Epithelial cell of esophagus (primary cell): Measurements from ENCODE around the gene MRPL22.
A peak's percentile ranks its signal among the peaks of the same experiment; 100 is the strongest.

Experiments
- DNase-seq: peaks from one replicate; pipeline ENCODE4 v3.0.0; 2010; ENCODE audit warnings: low read depth
- H3K4me3 ChIP-seq: 2 replicates; pipeline ENCODE4 v1.5.1; 2011; ENCODE audit warnings: mild to moderate bottlenecking, low read length, control low read depth
- TF ChIP-seq, protein P1 (sequence below): IDR thresholded peaks from 2 replicates; pipeline ENCODE4 v1.5.1; 2011; ENCODE audit warnings: low read depth, mild to moderate bottlenecking, low read length, control low read depth, inconsistent platforms; ENCODE audit not compliant: insufficient read depth; ENCODE audit errors: missing control alignments

Gene MRPL22

DNA sequence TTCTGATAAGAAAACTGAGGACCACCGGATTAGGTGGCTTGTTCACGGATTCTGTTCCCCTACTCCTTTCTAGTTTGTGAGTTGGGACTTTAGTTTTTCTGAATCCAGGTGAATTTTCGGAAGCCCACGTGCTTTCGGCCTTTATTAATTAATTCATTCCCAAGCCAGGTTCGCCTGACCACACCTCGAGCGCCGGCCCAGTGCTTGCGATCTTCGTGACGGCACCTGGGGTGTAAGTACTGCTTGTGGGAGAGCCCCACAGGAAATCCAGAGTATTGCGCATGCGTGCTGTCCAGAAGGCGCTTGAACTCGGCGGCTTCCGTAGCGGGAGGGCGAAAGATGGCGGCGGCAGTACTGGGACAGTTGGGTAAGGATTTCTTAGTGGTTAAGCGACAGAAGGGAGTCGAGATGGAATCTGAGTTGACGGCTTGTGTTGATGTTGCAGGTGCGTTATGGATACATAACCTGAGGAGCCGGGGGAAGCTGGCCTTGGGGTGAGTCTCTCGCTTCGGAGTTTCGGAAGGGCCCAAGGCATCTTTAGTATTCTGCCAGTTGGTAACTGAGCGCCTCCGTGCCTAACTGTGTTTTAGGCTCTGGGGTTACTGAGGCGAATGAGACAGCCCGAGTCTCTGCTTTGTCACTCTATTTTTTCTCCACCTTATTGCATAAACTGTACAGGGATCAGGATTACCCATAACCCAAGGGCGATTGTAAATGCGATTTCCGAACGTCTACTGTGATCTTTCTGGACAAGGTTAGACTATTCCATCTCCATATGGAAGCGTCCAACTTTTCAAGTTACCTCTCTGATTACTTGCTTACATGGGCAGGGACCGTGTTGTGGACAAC is at the start of gene MRPL22:
TSS of gene MRPL22 (plus strand) at position 302 of the 849 bp plus-strand sequence. CDS start at position 340, 38 bp downstream.
- TF ChIP-seq, protein P1, sequence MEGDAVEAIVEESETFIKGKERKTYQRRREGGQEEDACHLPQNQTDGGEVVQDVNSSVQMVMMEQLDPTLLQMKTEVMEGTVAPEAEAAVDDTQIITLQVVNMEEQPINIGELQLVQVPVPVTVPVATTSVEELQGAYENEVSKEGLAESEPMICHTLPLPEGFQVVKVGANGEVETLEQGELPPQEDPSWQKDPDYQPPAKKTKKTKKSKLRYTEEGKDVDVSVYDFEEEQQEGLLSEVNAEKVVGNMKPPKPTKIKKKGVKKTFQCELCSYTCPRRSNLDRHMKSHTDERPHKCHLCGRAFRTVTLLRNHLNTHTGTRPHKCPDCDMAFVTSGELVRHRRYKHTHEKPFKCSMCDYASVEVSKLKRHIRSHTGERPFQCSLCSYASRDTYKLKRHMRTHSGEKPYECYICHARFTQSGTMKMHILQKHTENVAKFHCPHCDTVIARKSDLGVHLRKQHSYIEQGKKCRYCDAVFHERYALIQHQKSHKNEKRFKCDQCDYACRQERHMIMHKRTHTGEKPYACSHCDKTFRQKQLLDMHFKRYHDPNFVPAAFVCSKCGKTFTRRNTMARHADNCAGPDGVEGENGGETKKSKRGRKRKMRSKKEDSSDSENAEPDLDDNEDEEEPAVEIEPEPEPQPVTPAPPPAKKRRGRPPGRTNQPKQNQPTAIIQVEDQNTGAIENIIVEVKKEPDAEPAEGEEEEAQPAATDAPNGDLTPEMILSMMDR: no peak
- DNase-seq: peak; percentile 97
- peak within 1 kb of the TSS; percentile 96 for H3K4me3 ChIP-seq

GRCh38 chr5:154892369-154892771 is 48.5 kb upstream of the MRPL22 start:
- TF ChIP-seq, protein P1: no peak
- DNase-seq: peak; percentile 7
- no peak overlapping the region for H3K4me3 ChIP-seq

GRCh38 chr5:154893381-154893780 is 47.5 kb upstream of the MRPL22 start:
- H3K4me3 ChIP-seq: no peak overlapping the region
- DNase-seq: no peak
- TF ChIP-seq, protein P1: no peak

- no peak for DNase-seq
- no peak overlapping the region for H3K4me3 ChIP-seq
- TF ChIP-seq, protein P1: no peak
Observed at GRCh38 chr5:154895606-154896561, 45.0 kb upstream of the MRPL22 start.

DNA sequence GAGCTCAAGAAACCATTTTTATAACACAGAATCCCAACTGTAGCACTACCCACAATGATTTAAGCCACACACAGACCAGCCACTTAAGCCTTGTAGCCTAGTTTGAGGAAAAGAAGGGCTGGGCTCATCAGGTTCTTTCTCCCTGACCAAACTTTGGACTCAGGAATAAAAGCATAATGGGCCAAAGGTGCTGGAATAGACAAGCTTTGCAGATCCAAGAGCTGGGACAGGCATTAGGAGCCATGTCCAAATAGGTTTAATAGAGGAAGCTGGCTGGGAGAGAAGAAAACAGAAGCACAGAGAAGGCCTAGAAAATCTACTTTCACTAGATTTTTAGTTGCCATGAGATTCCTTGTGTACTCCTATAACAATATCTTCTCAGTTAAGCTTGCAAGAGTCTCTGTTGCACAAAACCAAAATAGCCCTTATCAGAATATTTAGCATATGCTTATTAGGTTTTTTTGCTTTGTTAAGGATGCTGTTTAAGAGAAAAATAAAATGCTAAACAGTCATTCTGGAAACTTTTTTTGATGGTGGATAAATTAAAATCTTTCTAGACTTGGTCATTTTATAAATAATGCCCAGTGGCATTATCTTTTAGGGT is 44.2 kb upstream of the MRPL22 start:
- no peak for DNase-seq
- H3K4me3 ChIP-seq: no peak overlapping the region
- TF ChIP-seq, protein P1: no peak

- no peak overlapping the region for H3K4me3 ChIP-seq
- no peak for DNase-seq
- TF ChIP-seq, protein P1: no peak
Observed at GRCh38 chr5:154898210-154898609, 42.7 kb upstream of the MRPL22 start.
